GM03348 (cell line): Measurements from ENCODE around the gene SENP8.
"Not testable (repeated sequence)": the region's sequence is repeated elsewhere in the genome, so short reads cannot be mapped to it uniquely, and the experiment has no call there.

ENCODE experiments used
- DNase-seq: peaks from one replicate; pipeline ENCODE4 v3.0.0; 2012; ENCODE audit warnings: low spot score

SENP8 gene

GRCh38 chr15:72155635-72156616 lies 37.7 kb downstream of the SENP8 start:
- peak; percentile 89 for DNase-seq

GRCh38 chr15:72156928-72157327 lies 38.7 kb downstream of the SENP8 start:
- no peak for DNase-seq

GRCh38 chr15:72160696-72161245 lies 42.6 kb downstream of the SENP8 start:
- no peak for DNase-seq

GRCh38 chr15:72161361-72162132 lies 43.3 kb downstream of the SENP8 start:
- no peak for DNase-seq

DNA sequence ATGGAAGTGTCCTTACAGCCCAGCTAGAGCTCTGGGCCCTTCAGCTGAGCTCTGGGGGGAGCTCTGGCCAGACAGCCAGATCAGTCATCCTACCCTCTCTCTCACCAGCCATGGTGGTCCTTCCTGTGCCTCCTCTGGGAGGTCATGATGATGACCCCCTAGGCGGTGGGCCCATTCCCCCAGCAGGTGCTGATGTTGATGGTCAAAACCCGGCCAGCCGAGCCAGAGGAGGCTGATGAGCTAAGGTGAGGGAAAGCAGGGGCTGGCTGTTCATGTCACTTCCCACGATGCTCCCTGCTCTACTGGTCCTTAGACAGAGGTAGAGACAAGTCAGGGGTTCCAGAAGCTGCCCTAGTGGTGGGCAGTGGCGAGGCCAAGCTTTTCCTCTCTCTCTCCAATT lies 44.4 kb downstream of the SENP8 start:
- no peak for DNase-seq

- no peak for DNase-seq
These were observed 45.5 kb downstream of the SENP8 start for GRCh38 chr15:72163719-72164118.

- no peak for DNase-seq
These were observed 48.7 kb downstream of the SENP8 start for GRCh38 chr15:72166716-72167417.

- no peak for DNase-seq
These were observed 49.2 kb downstream of the SENP8 start for GRCh38 chr15:72167445-72167844.

GRCh38 chr15:72168131-72168807 lies 50.1 kb downstream of the SENP8 start:
- DNase-seq = no peak

- DNase-seq = no peak
These were observed 50.6 kb downstream of the SENP8 start for GRCh38 chr15:72168808-72169190.

DNA sequence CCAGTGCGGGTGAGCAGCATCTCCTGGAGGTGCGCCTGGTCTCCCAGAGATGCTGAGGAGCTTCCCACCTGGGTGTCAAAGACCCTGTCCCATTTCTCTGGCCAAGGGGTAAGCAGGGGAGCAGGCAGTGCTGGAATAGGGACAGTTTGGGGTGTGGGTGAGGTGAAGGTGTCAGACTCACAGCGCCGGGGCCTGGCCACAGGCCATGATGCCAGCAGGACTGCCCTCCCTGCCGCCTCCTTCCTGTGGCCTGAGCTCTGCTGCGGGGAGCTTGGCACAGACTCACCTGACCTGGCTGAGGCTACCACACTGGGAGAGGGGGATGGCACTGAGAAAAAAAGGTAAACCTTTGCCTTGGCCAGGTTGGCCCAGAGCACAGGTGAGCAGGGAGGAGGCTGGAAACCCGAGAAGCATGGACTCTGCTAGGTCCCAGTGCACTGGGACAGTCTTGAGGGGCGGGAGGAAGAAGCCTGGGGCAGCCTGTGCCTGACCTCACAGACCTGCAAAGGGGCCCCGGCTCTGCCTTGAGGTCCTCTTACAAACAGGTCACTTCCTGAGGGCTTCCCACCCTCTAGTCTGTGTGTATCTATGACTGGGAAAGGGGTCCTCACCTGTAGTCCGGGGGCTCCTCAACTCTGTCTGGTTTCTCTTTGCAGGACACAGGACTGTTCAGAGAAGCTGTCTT lies 51.2 kb downstream of the SENP8 start:
- no peak for DNase-seq

GRCh38 chr15:72169921-72170611 lies 51.9 kb downstream of the SENP8 start:
- DNase-seq = no peak

DNA sequence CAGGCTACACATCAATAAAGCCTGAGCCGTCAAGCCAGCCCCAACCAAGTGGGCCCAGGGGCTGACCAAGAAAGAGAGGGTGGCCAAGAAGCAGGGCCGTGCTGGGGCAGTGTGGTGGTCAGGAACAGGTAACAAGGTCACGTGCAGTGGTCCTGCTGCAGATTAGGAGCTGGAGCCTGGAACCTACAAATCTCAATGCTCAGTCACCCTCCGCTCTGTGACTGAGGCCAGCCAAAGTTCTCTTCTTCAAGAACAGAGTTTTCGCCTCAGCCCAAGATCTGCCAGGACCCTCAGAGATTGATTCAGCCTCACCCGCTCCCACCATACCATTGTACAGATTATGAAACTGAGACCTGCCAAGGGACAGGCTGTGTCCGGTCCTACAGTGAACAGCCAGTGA lies 52.5 kb downstream of the SENP8 start:
- no peak for DNase-seq

DNA sequence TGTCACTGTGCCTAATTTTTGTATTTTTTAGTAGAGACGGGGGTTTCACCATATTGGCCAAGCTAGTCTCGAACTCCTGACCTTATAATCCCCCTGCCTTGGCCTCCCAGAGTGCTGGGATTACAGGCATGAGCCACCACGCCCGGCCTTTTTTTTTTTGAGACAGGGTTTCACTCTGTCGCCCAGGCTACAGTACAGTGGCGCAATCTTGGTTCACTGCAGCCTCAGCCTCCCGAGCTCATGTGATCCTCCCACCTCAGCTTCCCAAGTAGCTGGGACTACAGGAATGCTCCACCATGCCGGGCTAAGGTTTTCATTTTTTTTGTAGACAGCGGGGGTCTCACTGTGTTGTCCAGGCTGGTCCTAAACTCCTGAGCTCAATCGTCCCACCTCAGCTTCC lies 53.8 kb downstream of the SENP8 start:
- DNase-seq = not testable (repeated sequence)

DNA sequence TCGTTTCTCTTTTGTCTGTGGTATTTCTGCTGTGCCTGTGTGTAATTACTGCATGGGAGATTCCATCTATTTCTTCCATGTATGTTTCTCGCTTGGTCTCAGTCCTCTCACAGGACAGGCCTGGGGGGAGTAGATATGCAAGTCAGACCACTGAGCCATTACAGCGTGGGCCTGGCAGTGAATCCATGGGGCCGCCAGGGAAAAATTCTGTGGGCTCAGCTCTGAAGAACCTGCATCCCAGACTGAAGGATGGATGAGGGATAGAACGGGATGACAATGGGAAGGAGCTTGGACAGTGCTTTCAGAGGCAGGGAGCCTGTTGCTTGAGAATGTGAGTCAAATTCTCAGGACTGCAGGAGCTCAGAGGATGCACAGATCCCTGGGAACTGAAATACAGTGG lies 54.6 kb downstream of the SENP8 start:
- DNase-seq = no peak

- no peak for DNase-seq
These were observed 55.2 kb downstream of the SENP8 start for GRCh38 chr15:72173401-72173800.

- no peak for DNase-seq
These were observed 55.8 kb downstream of the SENP8 start for GRCh38 chr15:72173864-72174550.

DNA sequence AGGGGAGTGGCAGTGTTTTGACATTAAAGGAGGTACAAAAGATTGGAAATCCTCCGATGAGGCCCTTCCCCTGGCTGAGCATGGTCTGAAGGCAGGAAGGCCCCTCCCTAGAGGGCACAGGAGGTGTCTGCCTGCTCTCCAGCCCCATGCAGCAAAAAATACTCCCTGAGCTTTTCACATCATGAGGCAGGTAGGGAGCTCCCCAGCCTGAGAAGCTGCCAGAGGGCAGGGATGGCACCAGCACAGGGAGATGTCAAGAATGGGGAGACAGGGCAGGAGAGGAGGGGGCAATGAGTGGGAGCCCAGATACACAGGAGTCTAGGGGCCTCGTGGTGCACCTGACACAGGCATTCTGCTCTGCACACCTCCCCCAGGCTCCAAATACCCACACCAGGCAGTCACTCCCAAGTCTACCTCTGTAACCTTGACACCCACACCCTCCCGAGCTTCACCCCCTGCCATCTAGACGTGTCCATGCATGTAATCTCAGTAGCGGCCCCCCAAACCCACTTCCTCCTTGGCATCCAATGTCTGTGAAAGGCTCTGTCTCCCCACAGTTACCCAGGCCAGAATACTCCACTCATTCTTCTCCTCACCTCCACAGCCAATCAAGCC lies 56.5 kb downstream of the SENP8 start:
- no peak for DNase-seq
